ENCODE measurements around the gene KCNIP2.
A peak's percentile ranks its signal among the peaks of the same experiment; 100 is the strongest.

KCNIP2 gene

GRCh38 chr10:101778781-101779543 is 64.6 kb downstream of the KCNIP2 start:
- Histone ChIP-seq H3K4me3 (ENCODE audit: low read depth in 1 of 2, low read length in 2 of 2) (peak overlapping the region; percentile 55 to 71), H3K27me3 (ENCODE audit: control insufficient read depth in 1 of 2, insufficient read depth in 2 of 2, low read length in 2 of 2) (peaks cover 34 to 40% of the 10 kb centered on the region in 2 donors), H3K9me3 (ENCODE audit: control insufficient read depth in 1 of 2, low read length in 2 of 2) (no peaks in the 10 kb centered on the region), H3K4me1 (ENCODE audit: control insufficient read depth in 1 of 2, insufficient read depth in 2 of 2, low read length in 2 of 2) (peaks cover 45 to 51% of the 10 kb centered on the region in 2 donors), H3K27ac (ENCODE audit: low read depth, low read length) (no peak overlapping the region), H3K36me3 (ENCODE audit: control insufficient read depth in 1 of 2, insufficient read depth in 2 of 2, low read length in 2 of 2) (no peaks in the 10 kb centered on the region), H3K9ac (ENCODE audit: low read depth in 1 of 2, low read length in 2 of 2) (peak overlapping the region in 1 of 2 donors; percentile 32)

GRCh38 chr10:101778151-101778780 is 65.3 kb downstream of the KCNIP2 start:
- Histone ChIP-seq H3K4me3 (ENCODE audit: low read depth in 1 of 2, low read length in 2 of 2) (peak overlapping the region in 1 of 2 donors; percentile 12), H3K27me3 (ENCODE audit: control insufficient read depth in 1 of 2, insufficient read depth in 2 of 2, low read length in 2 of 2) (peaks cover 41 to 47% of the 10 kb centered on the region in 2 donors), H3K27ac (ENCODE audit: low read depth, low read length) (no peak overlapping the region), H3K9me3 (ENCODE audit: control insufficient read depth in 1 of 2, low read length in 2 of 2) (no peaks in the 10 kb centered on the region), H3K36me3 (ENCODE audit: control insufficient read depth in 1 of 2, insufficient read depth in 2 of 2, low read length in 2 of 2) (no peaks in the 10 kb centered on the region), H3K4me1 (ENCODE audit: control insufficient read depth in 1 of 2, insufficient read depth in 2 of 2, low read length in 2 of 2) (peaks cover 40 to 44% of the 10 kb centered on the region in 2 donors), H3K9ac (ENCODE audit: low read depth in 1 of 2, low read length in 2 of 2) (no peak overlapping the region)

- no peak overlapping the region for H3K4me3 ChIP-seq (ENCODE audit: low read depth in 1 of 2, low read length in 2 of 2)
- H3K4me1 ChIP-seq (ENCODE audit: control insufficient read depth in 1 of 2, insufficient read depth in 2 of 2, low read length in 2 of 2): peaks cover 38 to 40% of the 10 kb centered on the region in 2 donors
- no peak overlapping the region for H3K27ac ChIP-seq (ENCODE audit: low read depth, low read length)
- H3K9me3 ChIP-seq (ENCODE audit: control insufficient read depth in 1 of 2, low read length in 2 of 2): no peaks in the 10 kb centered on the region
- no peak overlapping the region for H3K9ac ChIP-seq (ENCODE audit: low read depth in 1 of 2, low read length in 2 of 2)
- H3K27me3 ChIP-seq (ENCODE audit: control insufficient read depth in 1 of 2, insufficient read depth in 2 of 2, low read length in 2 of 2): peaks cover 46 to 53% of the 10 kb centered on the region in 2 donors
- H3K36me3 ChIP-seq (ENCODE audit: control insufficient read depth in 1 of 2, insufficient read depth in 2 of 2, low read length in 2 of 2): no peaks in the 10 kb centered on the region
These were observed 65.9 kb downstream of the KCNIP2 start for GRCh38 chr10:101777619-101778145.

- Histone ChIP-seq H3K4me1 (ENCODE audit: control insufficient read depth in 1 of 2, insufficient read depth in 2 of 2, low read length in 2 of 2) (peaks cover 27 to 31% of the 10 kb centered on the region in 2 donors), H3K27me3 (ENCODE audit: control insufficient read depth in 1 of 2, insufficient read depth in 2 of 2, low read length in 2 of 2) (peaks cover 60 to 67% of the 10 kb centered on the region in 2 donors), H3K27ac (ENCODE audit: low read depth, low read length) (no peak overlapping the region), H3K4me3 (ENCODE audit: low read depth in 1 of 2, low read length in 2 of 2) (no peak overlapping the region), H3K9ac (ENCODE audit: low read depth in 1 of 2, low read length in 2 of 2) (no peak overlapping the region), H3K9me3 (ENCODE audit: control insufficient read depth in 1 of 2, low read length in 2 of 2) (no peaks in the 10 kb centered on the region), H3K36me3 (ENCODE audit: control insufficient read depth in 1 of 2, insufficient read depth in 2 of 2, low read length in 2 of 2) (no peaks in the 10 kb centered on the region)
These were observed 67.3 kb downstream of the KCNIP2 start for GRCh38 chr10:101776161-101776817.

All from duodenal mucosa (tissue), 2 donors.